Pancreas (tissue), 10 donors: ENCODE results near the gene GABRB3. TPM values are rescaled to one million over a fixed set of nuclear protein-coding genes. Genes with fewer than 3 reads are reported as not detected.

Source experiments
- ATAC-seq, 4 donors: fragments of 200-7000 bp; cut with Tn5 transposase; one replicate each; pipeline versions ENCODE4 v1.8.0 to v1.9.1; 2020; ENCODE audit warnings: mild to moderate bottlenecking in 4 of 4, moderate library complexity in 4 of 4
- DNase-seq, 6 donors: peaks; one replicate each; pipeline ENCODE4 v3.0.0-alpha.2; 2020
- FAIRE-seq: peaks from 2 replicates; lab custom pipeline; 2012; peaks lifted over from hg19 to GRCh38; lab: Jason Lieb, UNC
- H3K27ac ChIP-seq, 4 donors: fragments of 200-600 bp; sonication (generic); 1 replicate in 3 of 4; 2 replicates in 1 of 4; pipeline versions ENCODE4 v1.5.0 to v1.8.0; 2020
- H3K27me3 ChIP-seq, 4 donors: fragments of 200-600 bp; one replicate each; pipeline ENCODE4 v1.8.0; 2021
- H3K36me3 ChIP-seq, 3 donors: fragments of 200-600 bp; sonication (generic) in 1 of 3; one replicate each; pipeline versions ENCODE4 v1.5.0 to v1.8.0; 2020 to 2021
- H3K4me1 ChIP-seq, 3 donors: fragments of 200-600 bp; one replicate each; pipeline ENCODE4 v1.8.0; 2021
- H3K4me3 ChIP-seq, 4 donors: fragments of 200-600 bp; sonication (generic) in 2 of 4; one replicate each; pipeline versions ENCODE4 v1.5.0 to v1.8.0; 2020 to 2021
- H3K9me3 ChIP-seq, 4 donors: fragments of 200-600 bp; one replicate each; pipeline ENCODE4 v1.8.0; 2021
- WGBS, 2 donors: extraction: QIAGEN DNeasy Blood & Tissue Kit; methylation state at CpG; one replicate each; pipeline ENCODE4 v1.1.7; 2013; 5-methylcytosine and 5-hydroxymethylcytosine counted together
- intact Hi-C, 3 donors: fragments of 100-400 bp; cut with DNase I; formaldehyde crosslinking; loops; one replicate each; pipeline versions ENCODE4 v1.11.1 to v1.14.2; 2022
- polyA plus RNA-seq, 2 donors: library from polyadenylated mRNA; stranded (reverse); fragments of 200-250 nt; gene quantifications; one replicate each; pipeline ENCODE4 v1.2.3, GENCODE V29; 2013
- total RNA-seq, 6 donors: library from RNA; stranded (reverse); fragmentation: NEBNext Ultra II Directional in 4 of 6; extraction: Animal tissue kit (Norgen Biotek cat#: 25700) in 4 of 6; gene quantifications; one replicate each; pipeline versions ENCODE4 v1.2.1 to v1.2.4, GENCODE V29; 2021 to 2023
- TF ChIP-seq, protein P1 (sequence below), 4 donors: fragments of 200-600 bp; sonication (generic) in 3 of 4; IDR thresholded peaks; one replicate each; pipeline versions ENCODE4 v1.5.0 to v1.8.0; 2021; ENCODE audit warnings: antibody characterized with exemption in 4 of 4
- donor health status: healthy with polysubstance abuse.
- donor health status: DM: no; HTN: no; CAD: no; lungs with moderate emphysema.
- donor health status: DM: no; HTN: no; CAD: no.
- donor health status: control.
- donor health status: control.
- donor health status: Bipolar disorder and iron deficiency.
- donor health status: DM: yes; HTN: yes; CAD: no.
- donor health status: DM: no; HTN: no; CAD: no.
- donor health status: DM: no; HTN: no; CAD: no.
- donor health status: DM: yes; HTN: yes; CAD: no.

Gene GABRB3
- total and polyA plus RNA-seq, 8 donors: 1.3 to 11.4 (median 9.5) TPM

DNA sequence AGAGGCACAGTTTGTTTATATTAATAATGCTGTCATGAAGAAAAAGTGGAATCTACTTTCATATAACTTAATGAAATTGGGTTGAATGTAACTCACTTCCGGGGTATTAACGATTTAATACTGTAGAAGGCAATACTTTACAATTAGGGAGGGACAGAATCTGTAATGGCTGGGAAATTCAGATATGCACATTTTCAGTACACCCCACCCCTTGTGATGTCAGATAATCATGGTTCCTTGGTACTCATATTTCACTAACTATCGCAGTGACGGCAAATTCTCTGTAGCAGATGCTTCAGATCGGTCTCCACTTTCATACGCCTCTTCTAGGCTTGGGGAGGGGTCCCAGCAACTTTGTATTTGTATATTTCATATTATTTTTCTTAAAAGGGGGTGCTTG, 207.3 kb downstream of the GABRB3 start:
- TF ChIP-seq, protein P1, sequence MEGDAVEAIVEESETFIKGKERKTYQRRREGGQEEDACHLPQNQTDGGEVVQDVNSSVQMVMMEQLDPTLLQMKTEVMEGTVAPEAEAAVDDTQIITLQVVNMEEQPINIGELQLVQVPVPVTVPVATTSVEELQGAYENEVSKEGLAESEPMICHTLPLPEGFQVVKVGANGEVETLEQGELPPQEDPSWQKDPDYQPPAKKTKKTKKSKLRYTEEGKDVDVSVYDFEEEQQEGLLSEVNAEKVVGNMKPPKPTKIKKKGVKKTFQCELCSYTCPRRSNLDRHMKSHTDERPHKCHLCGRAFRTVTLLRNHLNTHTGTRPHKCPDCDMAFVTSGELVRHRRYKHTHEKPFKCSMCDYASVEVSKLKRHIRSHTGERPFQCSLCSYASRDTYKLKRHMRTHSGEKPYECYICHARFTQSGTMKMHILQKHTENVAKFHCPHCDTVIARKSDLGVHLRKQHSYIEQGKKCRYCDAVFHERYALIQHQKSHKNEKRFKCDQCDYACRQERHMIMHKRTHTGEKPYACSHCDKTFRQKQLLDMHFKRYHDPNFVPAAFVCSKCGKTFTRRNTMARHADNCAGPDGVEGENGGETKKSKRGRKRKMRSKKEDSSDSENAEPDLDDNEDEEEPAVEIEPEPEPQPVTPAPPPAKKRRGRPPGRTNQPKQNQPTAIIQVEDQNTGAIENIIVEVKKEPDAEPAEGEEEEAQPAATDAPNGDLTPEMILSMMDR (IDR thresholded peaks at IDR 0.05): no peak
- Histone ChIP-seq H3K36me3 (no peaks in the 10 kb centered on the region), H3K27me3 (no peaks in the 10 kb centered on the region), H3K27ac (no peak overlapping the region), H3K4me3 (no peak overlapping the region), H3K9me3 (no peaks in the 10 kb centered on the region), H3K4me1 (no peaks in the 10 kb centered on the region)
- ATAC-seq: no peak
- intact Hi-C loops: no loop called here
- FAIRE-seq: no peak
- 78 to 85% methylated on average over 6 of the region's 6 CpGs for WGBS, 2 donors
- DNase-seq: no peak

DNA sequence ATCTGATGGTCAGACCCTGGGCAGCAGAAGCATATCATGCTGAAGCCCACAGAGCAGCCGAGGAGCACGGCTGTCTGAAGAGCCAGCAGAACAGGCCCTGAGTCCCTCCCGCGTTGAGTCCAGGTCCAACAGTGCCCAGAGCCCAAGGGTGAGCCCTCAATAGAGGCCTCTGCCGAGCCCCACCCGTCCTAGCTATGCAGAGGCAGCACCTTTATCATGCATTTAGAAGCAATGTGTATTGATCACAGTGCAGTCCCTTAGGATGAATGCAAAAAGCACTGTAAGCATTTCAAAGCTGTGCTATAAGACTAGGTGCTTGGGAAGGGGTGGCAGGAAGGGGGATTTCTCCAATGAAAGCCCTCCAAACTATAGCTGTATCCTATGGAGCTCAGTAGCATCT, 208.5 kb downstream of the GABRB3 start:
- intact Hi-C loops: no loop called here
- no peak for ATAC-seq
- H3K4me3 ChIP-seq: no peak overlapping the region
- no peaks in the 10 kb centered on the region for H3K9me3 ChIP-seq
- DNase-seq: no peak
- FAIRE-seq: no peak
- no peak overlapping the region for H3K27ac ChIP-seq
- no peaks in the 10 kb centered on the region for H3K27me3 ChIP-seq
- H3K4me1 ChIP-seq: no peaks in the 10 kb centered on the region
- 61 to 69% methylated on average over 6 of the region's 6 CpGs for WGBS, 2 donors
- H3K36me3 ChIP-seq: no peaks in the 10 kb centered on the region
- TF ChIP-seq, protein P1 (IDR thresholded peaks at IDR 0.05): no peak

DNA sequence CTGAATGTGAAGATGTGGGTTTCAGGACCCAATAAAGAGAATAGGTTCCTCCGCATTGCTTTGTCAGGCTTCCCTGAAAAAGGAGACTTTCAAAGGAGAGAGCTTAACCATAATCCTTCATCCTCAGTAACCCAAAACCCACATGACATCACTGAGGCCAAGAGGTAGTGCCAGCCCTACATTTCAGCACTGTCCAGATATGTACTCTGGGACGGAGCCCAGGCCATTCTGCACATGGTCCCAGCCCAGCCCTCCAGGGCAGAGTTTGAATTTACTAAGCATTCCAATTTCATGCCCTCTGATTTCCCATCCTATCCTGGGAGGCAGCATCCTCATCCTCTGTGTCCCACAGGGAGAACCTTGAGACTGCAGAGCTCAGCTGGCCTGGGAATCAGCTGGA, 210.5 kb downstream of the GABRB3 start:
- Histone ChIP-seq H3K27me3 (no peaks in the 10 kb centered on the region), H3K4me3 (no peak overlapping the region), H3K36me3 (no peaks in the 10 kb centered on the region), H3K4me1 (no peaks in the 10 kb centered on the region), H3K27ac (no peak overlapping the region), H3K9me3 (no peaks in the 10 kb centered on the region)
- intact Hi-C loops: no loop called here
- FAIRE-seq (no peak), ATAC-seq (no peak), DNase-seq (no peak)
- 77 to 91% methylated on average over 2 of the region's 2 CpGs for WGBS, 2 donors
- TF ChIP-seq, protein P1 (IDR thresholded peaks at IDR 0.05): no peak

DNA sequence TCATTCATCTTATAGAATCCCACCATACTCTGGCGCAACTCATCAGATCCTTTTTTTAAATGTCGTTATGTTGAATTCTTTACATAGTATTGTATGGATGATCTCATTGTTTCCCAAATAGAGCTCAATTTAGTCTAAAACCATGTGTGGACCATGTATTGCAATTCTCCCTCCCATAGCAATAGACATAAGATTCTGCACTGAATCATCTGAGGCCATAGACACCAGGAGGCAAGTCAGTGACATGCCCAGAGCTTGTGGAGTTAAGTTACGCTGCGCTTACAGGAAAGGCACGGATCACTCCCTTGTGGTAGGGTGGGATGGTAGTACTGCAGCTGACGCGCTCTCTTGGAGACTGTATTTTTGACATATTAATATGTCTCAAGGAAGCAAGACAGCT, 211.0 kb downstream of the GABRB3 start:
- DNase-seq: no peak
- no peaks in the 10 kb centered on the region for H3K4me1 ChIP-seq
- no peak overlapping the region for H3K27ac ChIP-seq
- ATAC-seq: no peak
- TF ChIP-seq, protein P1 (IDR thresholded peaks at IDR 0.05): no peak
- H3K9me3 ChIP-seq: no peaks in the 10 kb centered on the region
- no peak for FAIRE-seq
- H3K36me3 ChIP-seq: no peaks in the 10 kb centered on the region
- WGBS, 2 donors: 74 to 84% methylated on average over 7 of the region's 7 CpGs
- intact Hi-C loops: no loop called here
- H3K4me3 ChIP-seq: no peak overlapping the region
- H3K27me3 ChIP-seq: no peaks in the 10 kb centered on the region

DNA sequence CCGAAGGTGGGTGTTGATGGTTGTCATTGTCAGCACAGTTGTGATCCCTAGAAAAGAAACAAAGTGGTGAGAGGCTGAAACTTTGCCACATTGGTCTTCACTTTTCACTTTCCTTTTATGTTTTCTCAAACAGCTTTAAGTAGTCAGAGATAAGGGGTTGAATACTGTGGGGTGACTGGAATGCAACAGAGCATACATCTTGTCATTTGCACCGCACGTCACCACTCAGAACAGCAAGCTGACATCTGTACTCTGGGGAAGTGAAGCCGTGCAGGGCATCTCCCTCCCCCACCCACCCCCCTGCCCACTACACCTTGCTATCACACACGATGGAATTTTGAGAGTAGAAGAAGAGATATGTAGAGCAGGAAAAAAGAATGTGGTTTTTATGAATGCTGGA, 211.7 kb downstream of the GABRB3 start:
- H3K4me3 ChIP-seq: no peak overlapping the region
- intact Hi-C loops: no loop called here
- WGBS, 2 donors: 25 to 29% methylated on average over 5 of the region's 5 CpGs
- no peaks in the 10 kb centered on the region for H3K27me3 ChIP-seq
- ATAC-seq (no peak), DNase-seq (no peak), FAIRE-seq (no peak)
- H3K9me3 ChIP-seq: no peaks in the 10 kb centered on the region
- H3K4me1 ChIP-seq: no peaks in the 10 kb centered on the region
- TF ChIP-seq, protein P1 (IDR thresholded peaks at IDR 0.05): no peak
- no peak overlapping the region for H3K27ac ChIP-seq
- H3K36me3 ChIP-seq: no peaks in the 10 kb centered on the region
